Measurements from ENCODE around the gene DR1. TPM values are rescaled to one million over a fixed set of nuclear protein-coding genes. Genes with fewer than 3 reads are reported as not detected.

Gene DR1
- total RNA-seq, 1 experiment from 2014 or later: 77.2 TPM

- intact Hi-C loops (cut with micrococcal nuclease; ENCODE audit: unreplicated experiment): no loop called here
- no TSS peak for BruUV-seq (replicated peaks)
- no peak overlapping the region for H3K4me3 ChIP-seq (ENCODE audit: low read depth, low read length, poor library complexity, severe bottlenecking)
- POLR2A ChIA-PET (ENCODE audit: low non-redundant PET): no interaction called here
- peaks cover 8% of the 10 kb centered on the region for H3K36me3 ChIP-seq (ENCODE audit: insufficient read depth, low read length, poor library complexity, severe bottlenecking)
- no peak for TF ChIP-seq EZH2 (IDR thresholded peaks at IDR 0.05; ENCODE audit: borderline replicate concordance, low read depth, low read length, poor library complexity, severe bottlenecking)
- no peak for TF ChIP-seq CTCF (conservative IDR thresholded peaks at IDR 0.05; ENCODE audit: low read depth, low read length)
- CTCF ChIA-PET: no interaction called here
- H3K27ac ChIP-seq (ENCODE audit: low read depth, low read length, poor library complexity, severe bottlenecking): no peak overlapping the region
- H3K27me3 ChIP-seq (replicated peaks; ENCODE audit: insufficient read depth, low read depth, low read length, poor library complexity): no peaks in the 10 kb centered on the region
- H3K9me3 ChIP-seq (ENCODE audit: low read depth, low read length, poor library complexity, severe bottlenecking): no peaks in the 10 kb centered on the region
- peaks cover 7% of the 10 kb centered on the region for H3K4me1 ChIP-seq (ENCODE audit: insufficient read depth, low read length, poor library complexity, severe bottlenecking)
- no peak for DNase-seq (ENCODE audit: low spot score)
Measured at GRCh38 chr1:93365813-93366212, 20.1 kb downstream of the DR1 start.

DNA sequence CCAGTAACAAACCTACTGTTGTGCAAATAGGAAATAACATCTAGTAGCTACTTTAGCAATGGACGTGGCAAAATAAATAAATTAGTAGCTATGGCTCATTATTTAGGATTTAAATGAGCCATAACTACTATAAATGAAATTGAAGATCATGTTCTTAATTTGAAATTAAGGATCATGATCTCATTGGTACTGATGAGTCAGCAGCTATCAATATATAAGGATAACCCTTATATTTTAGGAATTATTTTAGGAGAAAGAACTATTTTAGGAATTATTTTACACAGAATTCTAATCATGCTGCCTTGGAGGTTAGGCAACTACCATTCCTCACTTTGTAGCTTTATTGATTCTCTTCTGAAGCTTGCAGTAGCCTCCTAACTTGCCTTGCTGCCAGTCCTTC, 24.0 kb downstream of the DR1 start:
- no peaks in the 10 kb centered on the region for H3K27me3 ChIP-seq (replicated peaks; ENCODE audit: insufficient read depth, low read depth, low read length, poor library complexity)
- no peak overlapping the region for H3K27ac ChIP-seq (ENCODE audit: low read depth, low read length, poor library complexity, severe bottlenecking)
- ChIA-PET POLR2A (ENCODE audit: low non-redundant PET) (no interaction called here), CTCF (no interaction called here)
- DNase-seq (ENCODE audit: low spot score): no peak
- no peaks in the 10 kb centered on the region for H3K9me3 ChIP-seq (ENCODE audit: low read depth, low read length, poor library complexity, severe bottlenecking)
- TF ChIP-seq EZH2 (IDR thresholded peaks at IDR 0.05; ENCODE audit: borderline replicate concordance, low read depth, low read length, poor library complexity, severe bottlenecking) (no peak), CTCF (conservative IDR thresholded peaks at IDR 0.05; ENCODE audit: low read depth, low read length) (no peak)
- H3K4me3 ChIP-seq (ENCODE audit: low read depth, low read length, poor library complexity, severe bottlenecking): no peak overlapping the region
- intact Hi-C loops (cut with micrococcal nuclease; ENCODE audit: unreplicated experiment): no loop called here
- BruUV-seq (replicated peaks): no TSS peak
- H3K4me1 ChIP-seq (ENCODE audit: insufficient read depth, low read length, poor library complexity, severe bottlenecking): no peaks in the 10 kb centered on the region
- no peaks in the 10 kb centered on the region for H3K36me3 ChIP-seq (ENCODE audit: insufficient read depth, low read length, poor library complexity, severe bottlenecking)

GRCh38 chr1:93374334-93375106, 28.8 kb downstream of the DR1 start:
- no peaks in the 10 kb centered on the region for H3K36me3 ChIP-seq (ENCODE audit: insufficient read depth, low read length, poor library complexity, severe bottlenecking)
- no peak overlapping the region for H3K4me3 ChIP-seq (ENCODE audit: low read depth, low read length, poor library complexity, severe bottlenecking)
- no TSS peak for BruUV-seq (replicated peaks)
- no peaks in the 10 kb centered on the region for H3K9me3 ChIP-seq (ENCODE audit: low read depth, low read length, poor library complexity, severe bottlenecking)
- intact Hi-C loops (cut with micrococcal nuclease; ENCODE audit: unreplicated experiment): no loop called here
- H3K4me1 ChIP-seq (ENCODE audit: insufficient read depth, low read length, poor library complexity, severe bottlenecking): no peaks in the 10 kb centered on the region
- no peak for TF ChIP-seq EZH2 (IDR thresholded peaks at IDR 0.05; ENCODE audit: borderline replicate concordance, low read depth, low read length, poor library complexity, severe bottlenecking)
- TF ChIP-seq CTCF (conservative IDR thresholded peaks at IDR 0.05; ENCODE audit: low read depth, low read length): no peak
- no peak for DNase-seq (ENCODE audit: low spot score)
- ChIA-PET POLR2A (ENCODE audit: low non-redundant PET) (no interaction called here), CTCF (no interaction called here)
- no peak overlapping the region for H3K27ac ChIP-seq (ENCODE audit: low read depth, low read length, poor library complexity, severe bottlenecking)
- no peaks in the 10 kb centered on the region for H3K27me3 ChIP-seq (replicated peaks; ENCODE audit: insufficient read depth, low read depth, low read length, poor library complexity)

All from A673 (cell line).